Motor neuron (in vitro differentiated cells): ENCODE measurements around the gene NBPF3. TPM values are rescaled to one million over a fixed set of nuclear protein-coding genes. Genes with fewer than 3 reads are reported as not detected.

ENCODE experiments used
- ATAC-seq, 8 experiments: fragments of 200-7000 bp; cut with Tn5 transposase; replicated peaks in 6 of 8; 2 replicates each; pipeline ENCODE4 v1.8.0; 2021; ENCODE audit warnings: mild to moderate bottlenecking in 8 of 8, moderate library complexity in 8 of 8
- H3K27ac ChIP-seq, 2 donors: fragments of 250-450 bp; sonication (Bioruptor Pico); 2 replicates each; pipeline ENCODE4 v1.9.0; 2021; ENCODE audit warnings: antibody characterized with exemption in 2 of 2, mild to moderate bottlenecking in 2 of 2, moderate library complexity in 1 of 2
- H3K4me1 ChIP-seq, 2 donors: fragments of 250-450 bp; sonication (Bioruptor Pico); replicated peaks in 1 of 2; 2 replicates each; pipeline ENCODE4 v1.6.1; 2021; ENCODE audit warnings: antibody characterized with exemption in 2 of 2, mild to moderate bottlenecking in 2 of 2, moderate library complexity in 1 of 2
- H3K4me3 ChIP-seq, 5 donors: fragments of 250-450 bp; sonication (Bioruptor Pico); 2 replicates each; pipeline ENCODE4 v1.9.0; 2021; ENCODE audit warnings: antibody characterized with exemption in 5 of 5, mild to moderate bottlenecking in 5 of 5, moderate library complexity in 4 of 5
- WGBS, 10 experiments: fragments of 450-650 bp; shearing (Covaris generic); methylation state at CpG; one replicate each; pipeline ENCODE4 v1.0.0; 2022; 5-methylcytosine and 5-hydroxymethylcytosine counted together
- in situ Hi-C, 9 experiments: fragments of 400-800 bp; cut with MboI; loops; one replicate each; pipeline ENCODE4 v1.15.0; 2021; ENCODE audit warnings: low sequenced_read_pairs in 9 of 9, low pct_unique_long_range_greater_than_20kb in 2 of 9; ENCODE audit not compliant: unreplicated experiment in 9 of 9
- total RNA-seq, 8 experiments: library from RNA; unstranded; fragments of 300-600 nt; gene quantifications; 2 replicates each; pipeline versions ENCODE4 v1.2.3 to v1.2.4, GENCODE V29; 2022

Gene NBPF3
- total RNA-seq, 8 experiments from 2014 or later: 5.0 to 18.1 (median 10.7) TPM

DNA sequence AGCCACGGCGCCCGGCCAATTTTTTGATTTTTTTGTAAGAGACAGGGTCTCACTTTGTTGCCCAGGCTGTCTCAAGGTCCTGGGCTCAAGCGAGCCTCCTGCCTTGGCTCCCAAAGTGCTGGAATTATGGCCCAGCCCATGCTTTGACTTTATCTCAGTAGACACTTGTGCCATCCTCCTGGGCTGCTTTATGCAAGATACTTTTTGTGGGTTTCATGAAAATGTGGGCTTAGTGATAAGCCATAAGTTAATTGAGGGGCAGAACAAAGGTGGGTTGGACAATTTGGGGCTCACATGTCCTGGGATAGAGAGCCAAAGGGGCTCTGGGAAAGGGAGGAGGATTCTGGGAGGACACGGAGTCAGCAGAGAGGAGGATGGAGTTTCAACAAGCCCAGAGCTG, 91.3 kb downstream of the NBPF3 start:
- H3K27ac ChIP-seq: no peak overlapping the region
- 29 to 100% (median 100%) methylated on average over 1 to 2 of the region's 5 CpGs; no CpG with 5 or more reads in 5 of the 10 experiments for WGBS, 10 experiments
- H3K4me3 ChIP-seq: no peak overlapping the region
- no peak for ATAC-seq
- peaks cover 0 to 10% of the 10 kb centered on the region in 2 donors for H3K4me1 ChIP-seq
- in situ Hi-C loops: no loop called here

DNA sequence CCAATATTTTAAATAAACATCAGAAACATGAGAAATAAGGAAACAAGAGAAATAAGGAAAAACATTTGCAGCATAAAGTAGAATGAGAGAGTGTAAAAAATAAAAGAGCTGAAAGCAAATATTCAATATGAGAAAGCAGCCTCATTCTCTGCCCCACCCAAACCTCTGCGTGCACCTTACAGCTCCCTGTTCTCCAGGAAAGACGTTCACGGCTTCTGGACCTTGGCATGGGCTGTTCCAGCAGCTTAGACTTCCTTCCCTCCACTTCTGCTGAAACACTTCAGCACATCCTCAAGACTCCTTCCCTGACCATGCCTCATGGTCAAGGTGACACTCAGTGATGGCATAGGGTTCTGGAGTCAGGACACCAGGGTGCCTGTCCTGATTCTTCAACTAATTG, 92.6 kb downstream of the NBPF3 start:
- H3K4me3 ChIP-seq: no peak overlapping the region
- WGBS, 10 experiments: 75 to 100% (median 90%) methylated on average over 1 to 3 of the region's 3 CpGs; no CpG with 5 or more reads in 4 of the 10 experiments
- H3K27ac ChIP-seq: no peak overlapping the region
- in situ Hi-C loops: no loop called here
- peaks cover 4 to 15% of the 10 kb centered on the region in 2 donors for H3K4me1 ChIP-seq
- no peak for ATAC-seq

DNA sequence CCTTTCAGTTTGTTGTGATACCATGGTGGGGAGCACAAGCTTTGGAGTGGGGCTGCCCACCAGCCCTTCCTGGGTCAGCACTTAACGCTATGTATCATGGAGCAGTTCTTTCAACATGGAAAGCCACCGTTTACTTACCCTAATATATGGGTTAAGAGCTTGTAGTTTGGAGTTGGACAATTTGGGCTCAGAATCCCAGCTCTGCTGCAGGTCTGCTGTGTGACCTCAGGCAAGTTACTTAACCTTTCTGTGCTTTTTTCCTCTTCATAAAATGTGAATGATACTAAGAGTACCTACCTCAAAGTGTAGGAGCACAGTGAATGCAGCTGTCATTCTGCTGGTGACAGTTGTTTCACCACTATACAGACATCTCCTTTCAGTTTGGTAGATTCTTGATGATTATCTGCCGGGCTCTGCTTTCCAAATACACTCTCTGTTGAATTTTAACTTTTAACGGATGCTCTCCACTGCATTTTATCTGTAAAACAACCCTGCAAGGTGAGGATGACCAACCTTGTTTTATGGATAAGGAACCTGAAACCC, 93.1 kb downstream of the NBPF3 start:
- H3K4me3 ChIP-seq: no peak overlapping the region
- WGBS, 10 experiments: 38 to 100% (median 88%) methylated on average over 1 to 4 of the region's 4 CpGs
- H3K27ac ChIP-seq: no peak overlapping the region
- peaks cover 10 to 21% of the 10 kb centered on the region in 2 donors for H3K4me1 ChIP-seq
- in situ Hi-C loops: no loop called here
- no peak for ATAC-seq

DNA sequence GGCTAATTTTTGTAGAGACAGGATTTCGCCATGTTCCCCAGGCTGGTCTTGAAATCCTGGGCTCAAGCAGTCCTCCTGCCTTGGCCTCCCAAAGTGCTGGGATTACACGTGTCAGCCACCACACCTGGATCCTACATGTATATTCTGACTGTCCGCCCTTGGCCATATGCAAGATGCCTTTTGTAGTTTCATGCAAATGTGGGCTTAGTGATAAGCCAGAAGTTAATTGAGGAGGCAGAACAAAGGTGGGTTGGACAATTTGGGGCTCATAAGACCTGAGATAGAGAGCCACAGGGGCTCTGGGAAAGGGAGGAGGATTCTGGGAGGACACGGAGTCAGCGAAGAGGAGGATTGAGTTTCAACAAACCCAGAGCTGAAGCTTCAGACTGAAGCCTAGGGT, 94.2 kb downstream of the NBPF3 start:
- no peak for ATAC-seq
- Histone ChIP-seq H3K4me1 (peaks cover 12 to 21% of the 10 kb centered on the region in 2 donors), H3K4me3 (no peak overlapping the region), H3K27ac (no peak overlapping the region)
- in situ Hi-C loops: no loop called here
- WGBS, 10 experiments: 43 to 90% (median 84%) methylated on average over 1 to 5 of the region's 5 CpGs; no CpG with 5 or more reads in 3 of the 10 experiments

Other genes starting within 250 kb of the NBPF3 start
- 10 to 100 TPM in 5 of 8 experiments, 1 to 10 TPM in 3; 5.3 to 49.7 (median 24.3) TPM for gene ECE1, start 149.7 kb upstream of the NBPF3 start, total RNA-seq
- gene ALPL, start 69.3 kb downstream of the NBPF3 start, total RNA-seq: 10 to 100 TPM in 1 of 8 experiments, 1 to 10 TPM in 4, under 1 TPM in 3; 0.25 to 19.7 (median 3.0) TPM
- 10 to 100 TPM in 4 of 8 experiments, 1 to 10 TPM in 3, under 1 TPM in 1; 0.31 to 22.8 (median 11.3) TPM for gene RAP1GAP, start 229.2 kb downstream of the NBPF3 start, total RNA-seq